ENCODE data around the gene MERTK.

DNA sequence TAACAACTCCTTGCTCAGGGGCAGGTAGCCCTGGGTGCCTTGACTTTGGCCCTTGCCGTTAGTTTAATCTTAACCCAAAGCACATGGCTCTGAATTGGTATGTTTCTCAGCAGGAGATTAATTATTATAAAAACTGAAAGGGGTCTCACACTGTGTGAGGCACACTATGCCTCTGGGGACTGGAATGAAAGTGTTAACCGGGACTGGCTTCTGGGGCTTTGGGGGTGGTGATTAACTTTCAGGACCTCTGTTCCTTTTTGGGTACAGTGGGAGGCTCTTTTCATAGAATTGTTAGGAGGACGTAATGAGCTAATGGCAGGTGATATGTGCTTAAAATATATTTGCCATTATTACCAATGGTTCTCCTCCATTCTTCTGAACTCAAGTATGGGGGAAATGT, 5.1 kb downstream of the MERTK start:
- TF ChIP-seq, protein P1, sequence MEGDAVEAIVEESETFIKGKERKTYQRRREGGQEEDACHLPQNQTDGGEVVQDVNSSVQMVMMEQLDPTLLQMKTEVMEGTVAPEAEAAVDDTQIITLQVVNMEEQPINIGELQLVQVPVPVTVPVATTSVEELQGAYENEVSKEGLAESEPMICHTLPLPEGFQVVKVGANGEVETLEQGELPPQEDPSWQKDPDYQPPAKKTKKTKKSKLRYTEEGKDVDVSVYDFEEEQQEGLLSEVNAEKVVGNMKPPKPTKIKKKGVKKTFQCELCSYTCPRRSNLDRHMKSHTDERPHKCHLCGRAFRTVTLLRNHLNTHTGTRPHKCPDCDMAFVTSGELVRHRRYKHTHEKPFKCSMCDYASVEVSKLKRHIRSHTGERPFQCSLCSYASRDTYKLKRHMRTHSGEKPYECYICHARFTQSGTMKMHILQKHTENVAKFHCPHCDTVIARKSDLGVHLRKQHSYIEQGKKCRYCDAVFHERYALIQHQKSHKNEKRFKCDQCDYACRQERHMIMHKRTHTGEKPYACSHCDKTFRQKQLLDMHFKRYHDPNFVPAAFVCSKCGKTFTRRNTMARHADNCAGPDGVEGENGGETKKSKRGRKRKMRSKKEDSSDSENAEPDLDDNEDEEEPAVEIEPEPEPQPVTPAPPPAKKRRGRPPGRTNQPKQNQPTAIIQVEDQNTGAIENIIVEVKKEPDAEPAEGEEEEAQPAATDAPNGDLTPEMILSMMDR (conservative IDR thresholded peaks at IDR 0.05; ENCODE audit: low read depth, low read length) = no peak
- TF ChIP-seq EZH2phosphoT487 (IDR thresholded peaks at IDR 0.05; ENCODE audit: borderline replicate concordance, low read length) (no peak), EZH2 (IDR thresholded peaks at IDR 0.05; ENCODE audit: low read length, unreplicated experiment) (no peak)
